ENCODE measurements around the gene ARPP21. TPM values are rescaled to one million over a fixed set of nuclear protein-coding genes. Genes with fewer than 3 reads are reported as not detected.
"Not testable (repeated sequence)": the region's sequence is repeated elsewhere in the genome, so short reads cannot be mapped to it uniquely, and the experiment has no call there.

Gene ARPP21
- total RNA-seq, 1 experiment from 2014 or later = not detected

DNA sequence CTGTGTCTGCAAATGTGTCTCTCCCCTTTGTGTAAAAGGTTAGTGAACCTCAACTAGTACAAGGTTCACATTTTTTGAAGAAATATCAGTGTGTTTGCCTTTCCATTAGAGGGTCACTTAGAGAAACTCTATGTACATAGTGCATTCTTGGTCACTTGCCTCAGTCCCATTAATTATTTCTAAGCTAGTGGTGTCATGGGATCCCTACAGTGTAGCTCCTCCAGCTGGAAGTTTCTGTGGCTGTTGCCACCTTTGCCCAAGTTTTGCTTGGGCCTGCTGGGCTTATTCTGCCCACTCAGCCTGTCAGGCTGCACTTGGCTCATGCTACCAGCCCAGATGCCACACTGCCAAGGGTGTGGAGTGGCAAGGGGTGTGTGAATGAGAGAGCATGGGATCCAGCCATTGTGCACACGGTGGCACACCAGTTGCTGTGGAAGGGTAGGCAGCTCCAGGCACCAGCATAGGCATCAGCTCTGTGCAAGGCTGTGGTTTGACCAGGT is 161.7 kb downstream of the ARPP21 start:
- in situ Hi-C loops (cut with HindIII; ENCODE audit: low sequenced_read_pairs) = no loop called here
- no peak for DNase-seq (ENCODE audit: low spot score)

DNA sequence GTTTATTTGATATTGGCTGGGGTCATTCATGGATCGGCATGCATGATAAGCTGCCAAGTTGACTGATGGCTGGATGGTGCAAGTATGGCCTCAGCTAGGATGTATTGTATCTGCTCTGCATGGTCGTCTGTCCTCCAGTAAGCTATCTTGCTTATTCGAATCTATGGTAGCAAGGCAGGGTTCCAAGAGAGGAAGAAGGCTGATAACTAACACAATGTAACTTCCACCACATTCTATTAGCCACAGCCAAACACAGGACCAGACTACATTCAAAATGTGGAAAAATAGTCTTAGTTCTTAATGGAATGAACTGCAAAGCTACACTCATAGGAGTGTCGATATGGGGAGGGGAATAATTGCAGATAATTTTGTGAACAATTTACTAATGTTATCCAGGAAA is 175.2 kb downstream of the ARPP21 start:
- in situ Hi-C loops (cut with HindIII; ENCODE audit: low sequenced_read_pairs) = no loop called here
- DNase-seq (ENCODE audit: low spot score) = no peak

DNA sequence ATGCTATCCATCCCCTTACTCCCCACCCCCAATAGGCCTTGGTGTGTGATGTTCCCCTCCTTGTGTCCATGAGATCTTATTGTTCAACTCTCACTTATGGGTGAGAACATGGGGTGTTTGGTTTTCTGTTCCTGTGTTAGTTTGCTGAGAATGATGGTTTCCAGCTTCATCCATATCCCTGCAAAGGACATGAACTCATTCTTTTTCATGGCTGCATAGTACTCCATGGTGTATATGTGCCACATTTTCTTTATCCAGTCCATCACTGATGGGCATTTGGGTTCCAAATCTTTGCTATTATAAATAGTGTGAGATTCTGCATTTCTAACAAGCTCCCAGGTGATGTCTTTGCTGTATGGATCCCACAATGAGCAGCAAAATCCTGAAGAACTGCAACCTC is 176.5 kb downstream of the ARPP21 start:
- in situ Hi-C loops (cut with HindIII; ENCODE audit: low sequenced_read_pairs); DNase-seq (ENCODE audit: low spot score): not testable (repeated sequence)

DNA sequence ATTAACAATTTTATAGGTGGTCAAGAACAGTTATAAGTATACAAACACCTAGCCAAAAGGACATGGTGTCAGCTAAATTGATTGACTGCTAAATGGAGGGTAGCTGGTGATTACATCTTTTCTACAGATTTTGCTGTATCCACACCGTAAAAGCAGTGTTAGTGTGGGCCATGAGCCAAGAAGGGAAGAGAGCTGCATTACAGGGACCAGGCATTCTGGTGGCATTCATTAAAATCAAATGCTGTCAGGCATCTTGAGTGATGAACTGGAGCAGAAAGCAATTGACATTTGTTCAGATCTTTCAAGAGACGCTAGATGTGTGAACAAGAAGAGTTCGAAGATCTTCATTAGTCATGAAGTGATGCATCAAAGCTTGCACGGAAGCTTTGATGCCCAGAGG is 177.9 kb downstream of the ARPP21 start:
- peak; percentile 12 for DNase-seq (ENCODE audit: low spot score)
- in situ Hi-C loops (cut with HindIII; ENCODE audit: low sequenced_read_pairs) = no loop called here

DNA sequence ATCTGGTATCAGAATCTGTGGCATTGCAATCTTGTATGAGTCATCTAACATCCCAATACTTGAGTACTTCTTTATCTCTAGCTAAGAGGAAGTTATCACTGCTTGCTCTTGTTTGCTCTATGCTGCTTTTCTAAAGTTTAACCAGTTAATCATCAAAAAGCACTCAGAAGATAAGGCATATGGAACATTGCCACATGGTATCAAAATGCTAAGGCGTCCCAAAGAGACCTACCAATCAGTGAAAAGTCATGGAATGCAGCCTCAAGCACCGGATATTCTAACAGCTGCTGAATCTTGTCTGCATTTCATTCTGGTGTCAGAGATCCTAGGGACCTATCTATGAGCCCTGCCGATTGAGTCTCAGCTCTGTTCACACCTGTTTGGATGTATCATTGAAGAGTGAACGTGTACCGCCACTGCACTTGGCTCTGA is 192.8 kb downstream of the ARPP21 start:
- in situ Hi-C loops (cut with HindIII; ENCODE audit: low sequenced_read_pairs) = no loop called here

More for the DNA sequence above, 192.8 kb downstream of the ARPP21 start:
- no peak for DNase-seq (ENCODE audit: low spot score)

Data from G401 (cell line).